ENCODE data around the gene RP2.

GRCh38 chrX:46913667-46914066 is 76.8 kb downstream of the RP2 start:
- TF ChIP-seq CTCF (IDR thresholded peaks at IDR 0.05; ENCODE audit: low read length), result no peak
- TF ChIP-seq EZH2 (IDR thresholded peaks at IDR 0.05; ENCODE audit: borderline replicate concordance, low read length), result no peak

Measured in OCI-LY1 (cell line).